Hepatocyte (in vitro differentiated cells): Measurements from ENCODE around the gene SLC34A3. TPM values are rescaled to one million over a fixed set of nuclear protein-coding genes. Genes with fewer than 3 reads are reported as not detected.

Experiments used
- DNase-seq: peaks from one replicate; pipeline ENCODE4 v3.0.0-alpha.2; 2016; ENCODE audit warnings: low spot score
- H2AFZ ChIP-seq: fragments of 200-600 bp; sonication (generic); 2 replicates; pipeline ENCODE4 v1.6.0; 2016; ENCODE audit warnings: antibody characterized with exemption, mild to moderate bottlenecking
- H3K27ac ChIP-seq: fragments of 200-600 bp; sonication (generic); 2 replicates; pipeline ENCODE4 v1.5.1; 2016; ENCODE audit warnings: mild to moderate bottlenecking
- H3K27me3 ChIP-seq: fragments of 200-600 bp; sonication (generic); 2 replicates; pipeline ENCODE4 v1.6.1; 2016
- H3K36me3 ChIP-seq: fragments of 200-600 bp; sonication (generic); replicated peaks from 2 replicates; pipeline ENCODE4 v1.5.1; 2016; ENCODE audit warnings: low read depth; ENCODE audit not compliant: insufficient read depth
- H3K4me1 ChIP-seq: fragments of 200-600 bp; sonication (generic); 2 replicates; pipeline ENCODE4 v1.5.1; 2016; ENCODE audit warnings: mild to moderate bottlenecking, moderate library complexity; ENCODE audit not compliant: insufficient read depth
- H3K4me2 ChIP-seq: fragments of 200-600 bp; sonication (generic); 2 replicates; pipeline ENCODE4 v1.6.0; 2016
- H3K4me3 ChIP-seq: fragments of 200-600 bp; sonication (generic); 2 replicates; pipeline ENCODE4 v1.5.1; 2016; ENCODE audit warnings: mild to moderate bottlenecking
- H3K79me2 ChIP-seq: fragments of 200-600 bp; sonication (generic); 2 replicates; pipeline ENCODE4 v1.6.0; 2017; ENCODE audit warnings: mild to moderate bottlenecking
- H3K9me2 ChIP-seq: fragments of 200-600 bp; sonication (generic); replicated peaks from 2 replicates; pipeline ENCODE4 v1.6.0; 2017; ENCODE audit warnings: mild to moderate bottlenecking; ENCODE audit not compliant: insufficient read depth
- H3K9me3 ChIP-seq: fragments of 200-600 bp; sonication (generic); 2 replicates; pipeline ENCODE4 v1.5.1; 2016; ENCODE audit warnings: low read depth, mild to moderate bottlenecking
- H4K20me1 ChIP-seq: fragments of 200-600 bp; sonication (generic); 2 replicates; pipeline ENCODE4 v1.6.0; 2016; ENCODE audit warnings: mild to moderate bottlenecking; ENCODE audit not compliant: insufficient read depth, poor library complexity, severe bottlenecking
- CTCF ChIP-seq: fragments of 200-600 bp; sonication (generic); IDR thresholded peaks from 2 replicates; pipeline ENCODE4 v1.5.1; 2016; ENCODE audit warnings: antibody characterized with exemption, mild to moderate bottlenecking; ENCODE audit not compliant: poor library complexity
- EZH2 ChIP-seq: fragments of 200-600 bp; sonication (generic); IDR thresholded peaks from 2 replicates; pipeline ENCODE4 v1.6.1; 2016; ENCODE audit warnings: antibody characterized with exemption, mild to moderate bottlenecking, borderline replicate concordance
- EZH2phosphoT487 ChIP-seq: fragments of 200-600 bp; sonication (generic); IDR thresholded peaks from one replicate; pipeline ENCODE4 v1.6.1; 2018; ENCODE audit warnings: antibody characterized with exemption, mild to moderate bottlenecking, low read depth, moderate library complexity; ENCODE audit not compliant: unreplicated experiment, severe bottlenecking
- WGBS: methylation state at CpG from one replicate; pipeline ENCODE4 v1.1.6; 2016; ENCODE audit warnings: low lambda C conversion rate; ENCODE audit errors: missing lambda C conversion rate; 5-methylcytosine and 5-hydroxymethylcytosine counted together
- polyA plus RNA-seq: library from polyadenylated mRNA; unstranded; fragments of >200 nt; fragmentation: Nextera tagmentation; extraction: Ambion mirVana; gene quantifications from 2 replicates; pipeline ENCODE4 v1.2.1, GENCODE V29; 2016
- total RNA-seq: library from RNA; depleted of rRNA; stranded (reverse); fragments of >200 nt; gene quantifications from 2 replicates; pipeline ENCODE4 v1.2.3, GENCODE V29; 2014

The SLC34A3 gene
- total and polyA plus RNA-seq, 2 experiments from 2014 or later: 2.7 to 4.7 TPM

- Histone ChIP-seq H3K27ac (no peak overlapping the region), H3K4me3 (no peak overlapping the region), H3K9me2 (no peaks in the 10 kb centered on the region), H4K20me1 (peaks cover 59% of the 10 kb centered on the region), H3K9me3 (no peaks in the 10 kb centered on the region), H3K4me2 (no peak overlapping the region), H3K27me3 (no peaks in the 10 kb centered on the region), H3K79me2 (peaks cover 88% of the 10 kb centered on the region), H2AFZ (no peak overlapping the region), H3K36me3 (no peaks in the 10 kb centered on the region), H3K4me1 (peaks cover 41% of the 10 kb centered on the region)
- WGBS: 92% methylated on average over 20 of the region's 22 CpGs
- TF ChIP-seq EZH2phosphoT487 (no peak), CTCF (no peak), EZH2 (no peak)
- DNase-seq: no peak
Observed at GRCh38 chr9:137191691-137192447, 38.8 kb upstream of the SLC34A3 start.

- H3K4me1 ChIP-seq: peaks cover 37% of the 10 kb centered on the region
- 92% methylated on average over 9 of the region's 10 CpGs for WGBS
- no peak overlapping the region for H3K27ac ChIP-seq
- no peaks in the 10 kb centered on the region for H3K9me3 ChIP-seq
- H3K4me2 ChIP-seq: no peak overlapping the region
- H3K27me3 ChIP-seq: no peaks in the 10 kb centered on the region
- H3K4me3 ChIP-seq: no peak overlapping the region
- TF ChIP-seq EZH2phosphoT487: no peak
- TF ChIP-seq EZH2: no peak
- no peak for TF ChIP-seq CTCF
- no peaks in the 10 kb centered on the region for H3K9me2 ChIP-seq
- H3K79me2 ChIP-seq: peaks cover 88% of the 10 kb centered on the region
- no peak for DNase-seq
- H3K36me3 ChIP-seq: no peaks in the 10 kb centered on the region
- no peak overlapping the region for H2AFZ ChIP-seq
- peaks cover 60% of the 10 kb centered on the region for H4K20me1 ChIP-seq
Observed at GRCh38 chr9:137192448-137192780, 38.3 kb upstream of the SLC34A3 start.

GRCh38 chr9:137192859-137193258 is 37.8 kb upstream of the SLC34A3 start:
- Histone ChIP-seq H3K79me2 (peaks cover 88% of the 10 kb centered on the region), H3K4me1 (peaks cover 38% of the 10 kb centered on the region)

More at GRCh38 chr9:137192859-137193258, 37.8 kb upstream of the SLC34A3 start:
- H3K27ac ChIP-seq: no peak overlapping the region
- no peaks in the 10 kb centered on the region for H3K27me3 ChIP-seq
- no peak overlapping the region for H3K4me3 ChIP-seq
- H4K20me1 ChIP-seq: peaks cover 61% of the 10 kb centered on the region
- 94% methylated on average over 2 of the region's 2 CpGs for WGBS
- no peaks in the 10 kb centered on the region for H3K9me2 ChIP-seq
- H2AFZ ChIP-seq: no peak overlapping the region
- no peak overlapping the region for H3K4me2 ChIP-seq
- TF ChIP-seq CTCF: no peak
- TF ChIP-seq EZH2phosphoT487: no peak
- no peak for TF ChIP-seq EZH2
- H3K36me3 ChIP-seq: no peaks in the 10 kb centered on the region
- no peaks in the 10 kb centered on the region for H3K9me3 ChIP-seq
- no peak for DNase-seq
